Measurements from ENCODE around the gene USP32.
A peak's percentile ranks its signal among the peaks of the same experiment; 100 is the strongest.

Gene USP32

GRCh38 chr17:60372790-60373483 is 19.0 kb downstream of the USP32 start:
- no peak for DNase-seq (ENCODE audit: low read depth in 3 of 3, low spot score in 1 of 3)

- DNase-seq (ENCODE audit: low read depth in 3 of 3, low spot score in 1 of 3), result no peak
Measured at GRCh38 chr17:60371818-60372510, 20.0 kb downstream of the USP32 start.

DNA sequence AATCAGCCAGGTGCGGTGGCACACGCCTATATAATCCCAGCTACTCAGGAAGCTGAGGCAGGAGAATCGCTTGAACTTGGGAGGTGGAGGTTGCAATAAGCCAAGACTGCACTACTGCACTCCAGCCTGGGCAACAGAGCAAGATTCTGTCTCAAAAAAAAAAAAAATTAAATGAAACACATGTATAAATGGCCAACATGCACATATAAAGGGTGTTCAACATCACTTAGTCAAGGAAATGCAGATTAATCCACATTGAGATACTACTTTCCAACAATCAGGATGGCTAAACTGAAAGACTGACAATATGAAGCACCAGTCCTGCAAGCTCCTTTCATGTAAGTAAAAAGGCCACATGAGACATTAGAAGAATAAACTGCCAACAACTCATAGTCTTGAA is 20.5 kb downstream of the USP32 start:
- DNase-seq (ENCODE audit: low read depth in 3 of 3, low spot score in 1 of 3), result no peak

GRCh38 chr17:60369727-60370126 is 22.2 kb downstream of the USP32 start:
- DNase-seq (ENCODE audit: low read depth in 3 of 3, low spot score in 1 of 3), result no peak

- no peak for DNase-seq (ENCODE audit: low read depth in 3 of 3, low spot score in 1 of 3)
Measured at GRCh38 chr17:60363700-60364405, 28.1 kb downstream of the USP32 start.

DNA sequence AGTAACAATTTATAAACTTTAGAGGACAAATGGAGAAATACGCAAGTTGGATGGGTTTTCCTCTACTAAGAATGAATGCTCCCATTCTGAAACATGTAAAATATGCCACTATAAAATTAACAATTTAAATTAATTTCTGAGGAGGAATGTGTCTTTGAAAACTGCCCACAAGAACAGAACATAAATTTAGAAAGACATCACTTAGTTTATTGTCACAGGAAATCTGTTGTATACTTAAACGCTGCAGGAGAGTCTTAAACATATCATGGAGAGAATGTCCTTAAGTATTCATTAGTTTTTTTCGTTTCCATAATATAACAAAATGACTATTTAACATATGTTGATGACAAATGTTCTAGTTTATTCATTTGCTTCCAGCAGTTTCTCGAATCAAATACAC is 29.6 kb downstream of the USP32 start:
- DNase-seq (ENCODE audit: low read depth in 3 of 3, low spot score in 1 of 3), result no peak

DNA sequence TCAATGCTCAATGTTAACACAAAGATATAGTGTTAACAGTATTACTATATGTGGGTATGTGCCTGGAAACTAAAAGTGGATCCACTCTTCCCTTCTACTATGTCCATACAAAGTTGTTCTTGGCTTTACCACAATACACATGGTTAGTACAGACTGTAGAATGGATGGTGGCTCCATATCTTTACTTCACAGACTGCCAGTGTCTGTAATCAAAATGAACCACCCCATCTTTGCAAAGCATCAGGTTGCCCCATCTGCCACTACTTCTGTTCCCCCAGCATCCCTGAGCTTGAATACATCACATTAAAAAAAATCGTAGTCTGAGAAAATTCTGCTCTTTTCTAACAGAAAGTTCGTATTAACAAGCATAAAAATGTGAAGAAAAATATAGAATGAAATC is 30.0 kb downstream of the USP32 start:
- no peak for DNase-seq (ENCODE audit: low read depth in 3 of 3, low spot score in 1 of 3)

DNA sequence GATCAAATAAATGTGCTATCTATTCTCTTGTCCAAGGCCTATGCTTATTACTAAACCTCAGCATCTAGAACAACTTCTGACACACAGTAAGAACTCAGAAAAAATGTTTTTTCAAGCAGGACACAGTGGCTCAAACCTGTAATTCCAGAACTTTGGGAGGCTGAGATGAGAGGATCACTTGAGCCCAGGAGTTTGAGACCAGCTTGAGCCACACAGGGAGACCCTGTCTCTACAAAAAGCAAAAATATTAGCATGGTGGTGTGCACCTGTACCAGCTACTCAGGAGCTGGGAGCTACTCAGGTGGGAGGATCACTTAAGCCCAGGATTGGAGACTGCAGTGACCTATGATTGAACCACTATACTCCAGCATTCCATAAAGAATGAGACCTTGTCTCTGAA is 32.5 kb downstream of the USP32 start:
- DNase-seq (ENCODE audit: low read depth in 3 of 3, low spot score in 1 of 3), result no peak

DNA sequence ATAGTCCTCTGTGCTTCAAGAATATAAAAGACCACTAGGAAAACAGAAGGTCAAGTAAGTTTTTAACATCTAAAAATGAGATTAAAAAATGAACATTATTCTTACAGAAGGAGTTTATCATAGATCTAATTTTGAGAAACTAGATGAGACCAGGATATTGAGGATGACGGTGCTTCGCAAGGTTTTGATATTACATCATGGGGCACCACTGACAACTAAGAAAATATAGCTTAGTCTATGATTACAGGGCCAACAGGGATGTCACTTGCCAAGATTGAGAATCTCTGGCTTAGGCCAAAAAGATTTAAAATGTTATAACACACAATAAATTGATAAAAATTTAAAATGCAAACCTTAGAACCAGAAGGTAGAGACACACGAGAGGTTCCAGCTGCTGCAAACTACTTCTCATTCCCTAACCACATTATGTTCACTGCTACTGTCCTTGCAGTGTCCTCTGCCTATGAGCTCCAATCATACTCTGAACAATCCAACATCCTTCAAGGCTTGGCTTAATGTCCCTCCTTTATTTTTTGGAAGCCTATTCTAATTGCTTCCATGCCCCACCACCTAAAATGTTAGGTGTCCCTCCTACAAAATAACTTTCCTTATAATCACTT is 33.2 kb downstream of the USP32 start:
- no peak for DNase-seq (ENCODE audit: low read depth in 3 of 3, low spot score in 1 of 3)

- DNase-seq (ENCODE audit: low read depth in 3 of 3, low spot score in 1 of 3), result no peak
Measured at GRCh38 chr17:60356940-60357339, 35.0 kb downstream of the USP32 start.

GRCh38 chr17:60355663-60356594 is 36.0 kb downstream of the USP32 start:
- DNase-seq (ENCODE audit: low read depth in 3 of 3, low spot score in 1 of 3), result no peak

- DNase-seq (ENCODE audit: low read depth in 3 of 3, low spot score in 1 of 3), result no peak
Measured at GRCh38 chr17:60354223-60354622, 37.7 kb downstream of the USP32 start.

GRCh38 chr17:60353773-60354172 is 38.2 kb downstream of the USP32 start:
- no peak for DNase-seq (ENCODE audit: low read depth in 3 of 3, low spot score in 1 of 3)

GRCh38 chr17:60352569-60352968 is 39.4 kb downstream of the USP32 start:
- DNase-seq (ENCODE audit: low read depth in 3 of 3, low spot score in 1 of 3), result no peak

GRCh38 chr17:60352071-60352470 is 39.9 kb downstream of the USP32 start:
- DNase-seq (ENCODE audit: low read depth in 3 of 3, low spot score in 1 of 3), result no peak

DNA sequence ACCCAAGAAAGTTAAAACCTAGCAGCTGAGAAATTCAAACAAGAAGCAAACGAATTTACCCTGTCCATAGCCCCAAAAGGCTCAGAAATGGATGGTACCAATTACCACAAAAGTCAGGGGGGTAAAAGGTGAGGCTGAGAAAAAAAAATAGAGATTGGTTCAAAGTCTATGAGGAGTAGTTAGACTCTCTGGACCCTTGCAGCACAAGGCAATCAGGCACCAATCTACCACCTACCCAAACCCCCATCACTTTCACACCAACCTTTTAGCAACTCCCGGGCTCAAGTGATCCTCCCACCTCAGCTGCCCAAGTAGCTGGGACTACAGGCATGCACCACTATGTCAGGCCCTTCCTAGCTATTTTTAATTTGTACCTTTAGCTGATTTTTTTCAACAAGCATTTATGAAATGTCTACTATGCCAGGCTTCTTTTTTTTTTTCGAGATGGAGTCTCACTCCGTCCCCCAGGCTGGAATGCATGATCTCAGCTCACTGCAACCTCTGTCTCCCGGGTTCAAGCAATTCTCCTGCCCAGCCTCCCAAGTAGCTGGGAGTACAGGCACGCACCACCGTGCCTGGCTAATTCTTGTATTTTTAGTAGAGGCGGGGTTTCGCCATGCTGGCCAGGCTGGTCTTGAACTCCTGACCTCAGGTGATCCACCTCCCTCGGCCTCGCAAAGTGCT is 40.8 kb downstream of the USP32 start:
- no peak for DNase-seq (ENCODE audit: low read depth in 3 of 3, low spot score in 1 of 3)

DNA sequence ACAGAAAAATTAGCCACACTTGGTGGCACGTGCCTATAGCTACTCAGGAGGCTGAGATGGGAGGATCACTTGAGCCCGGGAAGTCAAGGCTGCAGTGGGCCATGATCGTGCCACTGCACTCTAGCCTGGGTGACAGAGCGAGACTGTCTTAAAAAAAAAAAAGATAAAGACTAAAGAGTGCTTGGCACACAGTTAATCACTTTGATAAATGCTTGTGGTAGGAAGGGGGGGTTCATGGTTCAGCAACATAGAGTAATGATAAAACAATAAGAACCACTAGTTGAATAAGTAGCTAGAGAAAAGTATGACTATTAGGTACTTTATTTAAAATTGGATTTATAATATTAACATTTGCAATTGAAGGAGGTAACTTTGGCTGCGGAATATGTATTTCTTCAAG is 43.3 kb downstream of the USP32 start:
- no peak for DNase-seq (ENCODE audit: low read depth in 3 of 3, low spot score in 1 of 3)

DNA sequence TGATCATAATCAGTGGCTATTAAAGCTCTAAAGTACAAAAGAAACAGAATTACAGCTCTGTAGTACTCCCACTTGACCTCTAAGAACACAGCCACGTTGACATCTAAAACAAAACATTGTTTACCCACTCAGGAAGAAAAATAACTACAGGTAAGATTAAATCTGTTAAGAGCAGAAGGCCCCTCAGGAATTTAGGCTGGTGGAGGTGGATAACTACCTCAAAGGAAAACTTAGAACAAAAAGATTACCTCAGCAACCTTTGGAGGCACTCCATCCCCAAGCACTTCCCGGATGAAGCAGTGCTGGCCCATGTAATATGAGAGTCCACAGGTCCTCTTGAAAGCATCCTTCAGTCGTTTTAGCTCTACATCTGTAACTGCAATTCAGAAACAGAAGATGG is 46.7 kb downstream of the USP32 start:
- DNase-seq (ENCODE audit: low read depth in 3 of 3, low spot score in 1 of 3), result no peak

GRCh38 chr17:60342492-60342891 is 49.4 kb downstream of the USP32 start:
- peak in 1 of 3 donors; percentile 4 for DNase-seq (ENCODE audit: low read depth in 3 of 3, low spot score in 1 of 3)

DNA sequence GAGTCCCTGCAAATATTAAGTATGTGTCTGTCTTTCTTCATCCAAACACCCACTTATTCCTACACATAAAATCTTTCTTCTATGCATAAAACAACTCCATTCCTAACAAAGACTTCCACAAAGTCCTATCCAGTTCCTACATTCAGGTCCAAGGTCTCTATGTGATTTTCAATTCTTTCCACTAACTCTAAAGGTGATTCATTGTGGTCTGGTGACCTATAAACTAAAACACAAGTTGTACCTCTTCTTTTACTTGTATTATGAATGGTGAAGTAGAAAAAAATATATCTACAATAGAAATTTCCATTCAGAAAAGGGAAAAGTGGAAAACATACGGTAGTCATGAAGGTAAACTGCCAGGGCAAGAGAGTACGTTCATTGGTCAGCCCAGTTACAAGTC is 56.6 kb downstream of the USP32 start:
- DNase-seq (ENCODE audit: low read depth in 3 of 3, low spot score in 1 of 3), result no peak

Measured in stimulated activated CD4-positive, alpha-beta T cell treated with anti-CD3 and anti-CD28 coated beads, TNF-alpha, amount 100 ng/mL, for 1 hour (primary cell).